ENCODE results near the gene C9orf152. TPM values are rescaled to one million over a fixed set of nuclear protein-coding genes. Genes with fewer than 3 reads are reported as not detected.

C9orf152 gene
- total and polyA plus RNA-seq, 2 of the 13 experiments (the other 11 are each of a cell fraction or from before 2014, with no cell fraction given) = 0.24 to 0.48 TPM

GRCh38 chr9:110256380-110257096, 48.6 kb upstream of the C9orf152 start, which contains the start of gene TXN (continued):
- TF ChIP-seq UBTF (CRISPR knock-in tag; IDR thresholded peaks at IDR 0.05) (no peak; the same call in 1 of the 2 replicates), TEAD2 (CRISPR knock-in tag; IDR thresholded peaks at IDR 0.05) (no peak), ZNF547 (CRISPR knock-in tag; IDR thresholded peaks at IDR 0.05) (no peak), HMG20B (CRISPR knock-in tag; conservative IDR thresholded peaks at IDR 0.05) (no peak), RBM22 (optimal IDR thresholded peaks at IDR 0.05; ENCODE audit: low read length) (no peak), ZBTB38 (CRISPR knock-in tag; IDR thresholded peaks at IDR 0.05) (no peak), ZNF598 (CRISPR knock-in tag; IDR thresholded peaks at IDR 0.05; ENCODE audit: borderline replicate concordance) (no peak; the same call in 1 of the 2 replicates), ZNF460 (CRISPR knock-in tag; IDR thresholded peaks at IDR 0.05; ENCODE audit: borderline replicate concordance) (no peak), MZF1 (CRISPR knock-in tag; IDR thresholded peaks at IDR 0.05; ENCODE audit: borderline replicate concordance) (no peak), ZNF777 (CRISPR knock-in tag; IDR thresholded peaks at IDR 0.05) (no peak), ZNF629 (CRISPR knock-in tag; conservative IDR thresholded peaks at IDR 0.05) (no peak), ZNF557 (CRISPR knock-in tag; IDR thresholded peaks at IDR 0.05) (peak; percentile 20; the same call in 1 of the 2 replicates), ZBTB43 (CRISPR knock-in tag; conservative IDR thresholded peaks at IDR 0.05) (no peak), GTF3A (CRISPR knock-in tag; conservative IDR thresholded peaks at IDR 0.05) (no peak), ZNF33B (CRISPR knock-in tag; IDR thresholded peaks at IDR 0.05) (no peak), ZNF703 (CRISPR knock-in tag; IDR thresholded peaks at IDR 0.05; ENCODE audit: borderline replicate concordance) (no peak), HIC2 (CRISPR knock-in tag; IDR thresholded peaks at IDR 0.05; ENCODE audit: low read depth) (no peak), IRX3 (CRISPR knock-in tag; IDR thresholded peaks at IDR 0.05; ENCODE audit: borderline replicate concordance, low read depth) (no peak; the same call in 1 of the 2 replicates)
- TF ChIP-seq, protein P1, sequence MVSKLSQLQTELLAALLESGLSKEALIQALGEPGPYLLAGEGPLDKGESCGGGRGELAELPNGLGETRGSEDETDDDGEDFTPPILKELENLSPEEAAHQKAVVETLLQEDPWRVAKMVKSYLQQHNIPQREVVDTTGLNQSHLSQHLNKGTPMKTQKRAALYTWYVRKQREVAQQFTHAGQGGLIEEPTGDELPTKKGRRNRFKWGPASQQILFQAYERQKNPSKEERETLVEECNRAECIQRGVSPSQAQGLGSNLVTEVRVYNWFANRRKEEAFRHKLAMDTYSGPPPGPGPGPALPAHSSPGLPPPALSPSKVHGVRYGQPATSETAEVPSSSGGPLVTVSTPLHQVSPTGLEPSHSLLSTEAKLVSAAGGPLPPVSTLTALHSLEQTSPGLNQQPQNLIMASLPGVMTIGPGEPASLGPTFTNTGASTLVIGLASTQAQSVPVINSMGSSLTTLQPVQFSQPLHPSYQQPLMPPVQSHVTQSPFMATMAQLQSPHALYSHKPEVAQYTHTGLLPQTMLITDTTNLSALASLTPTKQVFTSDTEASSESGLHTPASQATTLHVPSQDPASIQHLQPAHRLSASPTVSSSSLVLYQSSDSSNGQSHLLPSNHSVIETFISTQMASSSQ (IDR thresholded peaks at IDR 0.05; ENCODE audit: low read depth) = no peak
- TF ChIP-seq, protein P1 (CRISPR knock-in tag; IDR thresholded peaks at IDR 0.05; ENCODE audit: borderline replicate concordance) = peak; percentile 49; the same call in 1 of the 2 replicates

Data from HepG2 (cell line).